Measurements from ENCODE around the gene GRB7.

The GRB7 gene

DNA sequence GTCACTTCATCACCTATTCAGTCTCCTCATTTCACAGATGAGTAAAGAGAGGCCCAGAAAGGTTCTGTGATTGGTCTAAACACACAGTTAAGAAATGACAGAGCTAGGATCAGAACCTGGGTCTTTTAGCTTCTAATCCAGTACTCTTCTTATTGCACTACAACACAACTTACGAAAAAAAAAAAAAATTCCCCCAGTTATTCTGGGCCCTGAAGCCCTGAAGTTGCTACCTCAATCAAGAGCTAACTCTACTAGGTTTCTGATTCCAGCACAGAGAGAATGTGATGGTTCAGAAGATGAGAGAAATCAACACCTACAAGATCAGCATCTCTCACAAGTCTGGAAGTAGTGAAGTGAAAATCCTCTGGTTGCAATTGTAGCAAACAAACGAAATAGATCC, 37.3 kb downstream of the GRB7 start:
- DNase-seq: no peak

DNA sequence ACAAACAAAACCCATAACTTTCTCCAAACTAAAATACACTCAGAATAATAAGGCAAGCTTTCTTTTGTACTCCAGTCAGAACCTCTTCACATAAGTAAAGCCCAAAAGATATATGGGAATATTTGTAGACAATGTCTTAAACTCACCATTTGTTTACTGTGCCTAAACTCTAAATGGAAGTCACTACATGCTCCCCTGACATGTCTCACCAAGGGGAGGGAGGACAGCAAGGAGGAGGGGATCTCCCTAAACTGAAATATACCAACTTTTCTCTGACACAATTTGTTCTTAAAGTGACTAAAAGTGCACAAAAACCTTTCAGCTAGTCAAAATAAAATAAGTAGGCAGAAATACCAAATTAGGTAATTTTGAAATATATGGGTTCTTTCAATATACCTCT, 38.5 kb downstream of the GRB7 start:
- peak in 1 of 2 donors; percentile 62 for DNase-seq

DNA sequence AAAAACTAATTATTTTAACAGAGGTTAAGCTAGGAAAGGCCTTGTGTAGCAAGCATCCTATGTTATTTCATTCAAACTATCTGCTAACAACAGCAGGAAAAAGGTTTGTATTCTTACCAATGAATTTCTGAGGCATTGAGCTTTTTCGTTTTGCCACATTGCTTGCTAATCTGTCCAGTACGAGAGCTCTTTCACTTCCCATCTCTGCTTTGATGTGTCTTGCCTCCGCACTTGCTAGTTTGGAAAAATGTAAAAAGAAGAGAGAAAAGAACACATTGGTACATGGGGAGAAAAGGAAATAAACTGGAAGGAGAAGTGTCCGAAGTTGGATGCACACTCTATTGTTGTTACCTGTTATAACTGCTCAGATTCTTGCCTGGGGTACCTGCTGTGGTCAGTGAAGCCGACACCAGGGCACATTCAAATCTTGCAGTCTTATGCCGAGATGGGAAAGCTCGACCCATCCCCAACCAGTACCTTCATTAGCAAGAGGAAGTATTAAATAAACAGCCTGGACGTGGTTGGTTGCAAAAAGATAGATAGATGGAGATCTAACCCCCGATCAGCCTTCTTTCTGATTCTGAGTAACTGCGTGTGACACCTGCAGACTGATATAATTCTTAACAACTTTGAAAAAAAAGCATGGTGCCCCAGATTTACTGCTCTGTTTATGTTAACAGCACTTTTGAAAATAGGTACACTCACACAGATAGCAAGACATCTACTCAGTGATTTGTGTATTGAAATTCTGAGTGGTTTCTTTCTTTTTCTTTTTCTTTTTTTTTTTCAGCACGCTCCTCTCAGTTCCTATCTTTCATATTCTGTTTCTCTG, 40.0 kb downstream of the GRB7 start:
- peak; percentile 39 to 83 for DNase-seq

DNA sequence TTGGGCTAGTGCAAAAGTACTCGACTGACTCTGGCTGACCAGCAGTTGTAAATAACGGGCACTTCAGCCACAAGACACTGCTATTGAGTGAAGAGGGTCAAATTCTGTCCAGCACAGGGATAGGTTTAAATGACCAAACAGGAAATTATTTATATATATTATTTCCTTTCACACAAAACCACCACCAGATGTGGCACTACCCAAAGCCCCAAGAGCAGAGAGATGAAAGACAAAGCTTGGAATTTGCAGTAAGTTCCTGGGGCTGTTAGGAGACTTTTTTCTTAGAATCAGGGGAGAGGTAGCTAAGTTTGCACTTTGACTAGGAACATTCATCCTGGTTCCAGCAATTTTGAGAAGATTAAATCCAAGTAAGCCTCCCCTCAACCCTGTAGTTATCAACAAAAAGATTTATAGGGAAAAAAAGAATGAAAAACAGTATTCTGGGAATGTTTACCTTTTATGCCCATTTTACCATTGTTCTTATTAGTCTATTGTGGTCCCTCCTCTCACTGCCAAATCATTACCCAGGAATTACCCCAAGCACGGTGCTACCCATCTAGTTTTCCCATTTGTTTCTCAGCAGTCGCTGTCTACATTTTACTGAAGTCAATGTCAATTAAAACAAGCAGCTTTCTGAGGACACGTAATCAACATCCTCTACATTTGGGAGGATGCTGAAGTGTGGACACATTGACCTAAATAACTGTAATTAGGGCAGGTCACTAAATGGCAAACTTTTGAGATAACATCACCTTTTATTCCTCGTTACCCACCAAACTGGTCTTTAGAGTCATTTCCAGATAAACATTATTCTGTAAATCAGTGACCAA, 43.5 kb downstream of the GRB7 start:
- no peak for DNase-seq

DNA sequence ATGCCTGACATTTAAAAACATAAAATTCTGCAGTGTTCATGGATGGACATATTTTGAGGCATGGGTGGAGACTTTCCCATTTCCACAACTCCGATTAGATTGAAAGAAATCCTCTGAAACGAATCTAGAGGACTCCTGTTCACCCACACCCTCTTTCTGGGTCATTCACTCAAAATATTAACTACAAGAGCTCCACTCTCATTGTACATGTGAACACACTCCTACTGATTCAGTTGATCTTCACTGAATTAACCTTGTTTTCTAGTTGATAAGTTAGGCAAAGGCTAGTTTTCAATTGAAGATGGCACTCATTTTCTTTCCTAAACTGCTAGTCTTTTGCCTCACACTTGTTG, 44.1 kb downstream of the GRB7 start:
- DNase-seq: no peak

DNA sequence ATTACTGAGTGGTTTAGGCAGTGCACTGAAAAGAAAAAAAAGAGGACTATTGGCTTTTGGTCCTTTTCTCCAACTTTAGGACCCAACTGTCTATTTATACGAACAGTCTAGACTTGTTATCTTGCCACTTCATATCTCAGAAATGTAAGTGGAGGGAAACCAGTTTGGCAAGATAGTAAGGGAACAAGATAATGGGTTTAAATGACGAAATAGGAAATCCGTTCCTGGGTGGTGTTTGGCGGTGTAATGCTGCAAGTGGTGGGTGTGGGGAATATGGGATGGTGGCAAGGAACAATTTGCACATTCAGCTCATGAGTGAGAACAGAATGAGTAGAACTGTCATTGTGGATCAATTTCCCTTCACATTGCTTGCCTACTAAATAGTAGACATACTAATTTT, 44.7 kb downstream of the GRB7 start:
- no peak for DNase-seq

DNA sequence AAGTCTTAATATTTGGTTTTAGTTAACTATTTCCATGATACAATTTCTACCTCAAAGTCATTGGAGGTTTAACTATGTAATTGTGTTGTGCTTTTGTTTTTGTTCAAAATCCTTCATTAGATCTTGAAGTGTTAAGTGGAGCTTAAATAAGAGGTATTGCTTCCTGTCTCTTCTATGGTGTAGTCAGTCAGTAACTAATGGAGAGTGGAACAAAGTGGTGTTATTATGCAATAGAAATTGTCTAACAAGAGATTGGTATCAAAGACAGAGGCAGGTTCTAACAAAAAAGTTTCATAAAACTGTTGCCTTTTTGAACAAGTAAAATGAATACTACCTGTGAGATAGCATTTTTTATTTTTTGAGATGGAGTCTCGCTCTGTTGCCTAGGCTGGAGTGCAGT, 45.2 kb downstream of the GRB7 start:
- no peak for DNase-seq

DNA sequence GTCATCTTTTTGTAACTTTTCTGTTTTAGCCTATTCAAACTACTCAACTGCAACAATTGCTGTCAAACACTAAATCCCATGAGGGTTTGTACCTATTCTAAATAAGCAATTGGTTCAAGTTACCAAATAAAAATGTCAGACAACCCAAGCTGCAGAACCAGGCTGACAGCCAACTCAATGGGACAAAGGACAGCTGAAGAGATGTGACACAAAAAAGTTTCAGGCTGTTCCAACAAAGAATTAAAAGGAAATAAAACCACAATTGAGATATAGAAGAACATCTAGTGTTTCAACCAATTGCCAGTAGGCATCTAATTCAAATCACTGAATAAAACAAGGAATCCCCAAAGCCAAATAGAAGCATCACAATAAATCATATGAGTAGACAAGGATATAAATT, 49.3 kb downstream of the GRB7 start:
- no peak for DNase-seq

DNA sequence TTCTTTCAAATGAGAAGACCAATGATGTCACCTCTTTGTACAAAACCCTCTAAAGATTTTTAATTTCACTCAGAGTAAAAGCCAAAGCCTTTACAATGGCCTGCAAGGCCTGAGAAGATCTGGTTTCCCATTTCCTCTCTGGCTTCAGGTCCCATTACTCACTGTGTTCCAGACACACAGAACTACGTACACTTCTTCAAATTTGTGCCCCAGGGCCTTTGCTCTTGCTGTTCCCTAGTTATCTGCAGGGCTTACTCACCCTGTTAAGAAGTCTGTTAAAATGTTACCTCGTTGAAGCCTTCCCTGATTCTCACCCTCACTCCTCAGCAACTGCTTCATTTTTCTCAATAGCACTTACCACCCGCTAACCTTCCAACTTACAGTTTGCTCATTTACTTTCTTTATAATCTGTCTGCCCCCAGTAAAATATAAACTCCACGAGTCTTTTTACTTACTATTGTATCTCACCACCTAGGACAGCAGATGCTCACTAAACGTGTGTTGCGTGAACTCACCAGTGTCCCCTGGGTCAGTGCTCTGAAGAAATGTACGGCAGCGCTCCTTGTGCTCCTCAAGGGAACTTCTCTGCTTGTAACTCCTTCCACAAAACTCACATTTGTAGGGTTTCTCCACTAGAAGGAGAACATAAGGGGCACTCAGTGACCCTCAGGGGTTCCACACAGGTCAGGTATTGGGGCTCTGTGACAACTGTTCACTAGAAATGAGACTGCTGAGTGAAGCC, 50.2 kb downstream of the GRB7 start:
- DNase-seq: no peak

DNA sequence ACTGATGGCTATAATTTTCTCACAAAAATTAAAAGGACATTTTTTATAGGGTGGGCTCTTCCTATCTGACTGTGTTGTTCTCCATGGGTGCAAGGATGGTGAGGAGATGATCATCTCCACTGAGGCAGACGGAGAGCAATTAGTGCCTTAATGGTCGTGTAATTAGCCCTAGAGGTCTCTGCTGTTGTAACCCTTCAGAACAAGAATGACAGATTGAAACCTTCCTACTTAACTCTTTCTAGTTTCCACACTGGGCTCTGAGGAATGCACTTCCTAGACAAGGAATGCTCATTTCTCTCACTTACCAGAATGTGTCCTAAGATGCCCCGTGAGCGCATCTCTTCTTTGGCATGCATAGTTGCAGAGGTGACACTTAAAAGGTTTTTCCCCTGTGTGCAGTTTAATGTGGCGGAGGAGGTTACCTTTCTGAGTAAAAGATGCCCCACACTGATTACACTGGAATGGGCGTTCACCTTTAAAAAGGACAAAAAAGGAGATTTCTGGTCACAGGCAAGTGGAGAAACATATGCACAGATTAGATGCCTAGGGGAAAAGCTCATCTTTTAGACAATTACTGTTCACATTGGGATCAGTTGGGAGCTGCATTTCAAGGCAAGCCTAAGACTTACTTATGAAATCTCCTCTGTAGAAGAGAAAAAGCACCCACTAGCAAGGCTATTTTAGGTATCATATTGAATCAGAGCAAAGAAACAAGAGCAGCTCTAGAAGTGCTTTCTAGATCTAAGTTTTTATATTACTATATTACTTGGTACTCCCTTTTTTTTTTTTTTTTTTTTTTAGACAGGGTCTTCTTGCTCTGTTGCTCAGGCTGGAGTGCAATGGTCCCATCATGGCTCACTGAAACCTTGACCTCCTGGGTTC, 53.6 kb downstream of the GRB7 start:
- DNase-seq: peak; percentile 55 to 83

DNA sequence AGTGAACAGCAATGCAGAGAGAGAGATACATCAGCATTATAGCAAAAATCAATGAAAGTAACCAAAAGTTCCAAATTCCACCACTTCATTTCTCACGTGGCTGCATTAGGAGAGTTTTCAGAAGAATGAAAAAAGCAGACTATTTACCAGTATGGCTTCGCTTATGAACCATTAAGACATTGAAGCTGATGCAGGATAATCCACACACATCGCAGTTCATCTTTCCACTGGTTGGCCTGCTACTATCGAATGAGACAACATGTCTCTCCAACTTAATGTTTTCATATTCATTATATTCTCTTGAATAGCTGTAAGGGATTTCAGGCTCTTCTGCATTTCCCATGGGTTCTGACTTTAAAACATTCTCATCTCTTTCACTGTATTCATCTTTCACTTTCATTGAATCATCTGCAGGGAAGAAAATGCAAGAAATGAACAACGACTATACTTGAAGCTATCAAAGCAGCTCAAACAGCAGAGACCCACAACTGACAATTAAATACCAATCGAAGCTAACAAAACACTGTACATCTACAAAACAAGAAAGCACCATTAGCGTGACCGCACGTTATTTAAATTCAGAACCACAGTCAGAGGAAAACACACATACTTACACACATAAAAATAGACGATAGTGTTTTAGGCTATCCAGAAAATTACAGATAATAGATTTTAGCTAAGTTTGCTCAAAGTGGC, 54.9 kb downstream of the GRB7 start:
- DNase-seq: no peak

DNA sequence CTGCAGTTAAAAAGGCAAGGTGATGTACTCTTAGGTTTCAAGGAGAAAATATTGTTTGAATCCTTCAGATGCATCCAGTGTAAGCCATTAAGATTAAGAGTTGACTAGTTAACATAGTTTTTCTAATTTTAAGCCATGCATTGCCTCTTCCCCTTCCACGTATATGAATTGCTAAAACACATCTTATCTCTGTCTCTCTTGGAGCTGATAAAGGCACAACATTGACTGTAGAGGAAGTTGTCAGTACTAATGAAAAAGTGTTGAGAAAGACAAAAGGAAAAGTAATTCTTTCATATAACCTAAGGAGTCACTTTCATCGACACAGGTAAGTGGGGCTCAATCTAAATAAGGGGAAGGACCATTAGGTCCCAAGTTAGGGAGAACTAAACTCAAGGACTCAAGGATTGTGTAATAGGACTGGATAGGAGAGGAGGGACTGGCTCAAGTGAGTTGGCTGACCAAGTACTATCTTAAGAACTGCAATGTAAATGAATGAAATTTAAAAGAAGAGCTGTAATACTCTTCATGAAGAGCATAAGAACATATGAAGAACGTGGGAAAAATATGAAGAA, 55.6 kb downstream of the GRB7 start:
- no peak for DNase-seq

DNA sequence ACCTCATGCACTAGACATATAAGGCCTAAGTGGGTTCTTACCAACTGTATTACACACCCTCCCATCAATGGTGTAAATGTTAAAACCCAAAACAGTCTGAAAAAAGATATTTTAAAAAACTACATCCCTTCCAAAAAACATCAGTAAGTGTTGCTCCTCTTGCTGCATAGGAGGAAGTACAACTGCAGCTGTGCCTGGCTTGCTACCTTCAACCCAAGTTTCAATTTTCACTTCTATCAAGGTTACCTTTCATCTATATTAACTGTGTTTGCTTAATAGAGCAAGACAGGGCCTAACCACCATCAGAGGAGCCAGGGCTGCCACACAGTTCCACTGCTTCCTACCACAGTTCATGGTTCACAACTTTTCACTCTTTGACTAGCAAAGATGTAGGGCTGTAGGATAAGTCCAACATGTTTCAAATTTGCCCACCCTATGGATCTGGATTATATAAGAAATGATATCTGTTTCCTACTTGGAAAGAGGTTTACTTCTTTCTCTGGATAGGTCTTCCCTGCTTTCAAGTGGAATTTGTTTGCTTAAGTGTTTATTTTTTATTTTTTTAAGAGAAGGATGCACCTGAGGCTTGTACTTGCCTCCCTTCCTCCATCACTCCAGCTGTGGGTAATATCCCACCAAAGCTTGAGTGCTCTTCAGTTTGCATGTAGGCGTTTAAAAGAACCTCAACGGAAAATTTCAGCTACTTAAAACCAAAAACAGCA, 56.7 kb downstream of the GRB7 start:
- peak; percentile 63 to 65 for DNase-seq
